Lung (tissue), 12 donors: ENCODE results near the gene DHX40. TPM values are rescaled to one million over a fixed set of nuclear protein-coding genes. Genes with fewer than 3 reads are reported as not detected.

Experiments used
- ATAC-seq: fragments of 200-7000 bp; cut with Tn5 transposase; one replicate; pipeline ENCODE4 v1.9.1; 2020; ENCODE audit warnings: moderate number of reproducible peaks; ENCODE audit not compliant: insufficient read depth, low FRiP score
- DNase-seq, 3 donors: peaks; one replicate each; pipeline ENCODE4 v3.0.0-alpha.2; 2013 to 2017
- H3K27ac ChIP-seq, 2 donors: one replicate each; pipeline ENCODE4 v1.5.1; 2013; ENCODE audit warnings: mild to moderate bottlenecking in 2 of 2, moderate library complexity in 2 of 2, control low read depth in 1 of 2, inconsistent platforms in 1 of 2, low read depth in 1 of 2, low read length in 1 of 2
- H3K27me3 ChIP-seq, 3 donors: one replicate each; pipeline ENCODE4 v1.5.1; 2013; ENCODE audit warnings: low read length in 2 of 3; ENCODE audit not compliant: control insufficient read depth in 3 of 3, insufficient read depth in 3 of 3
- H3K36me3 ChIP-seq, 4 donors: one replicate each; pipeline ENCODE4 v1.5.1; 2013; ENCODE audit warnings: low read length in 4 of 4, mild to moderate bottlenecking in 1 of 4, moderate library complexity in 1 of 4; ENCODE audit not compliant: control insufficient read depth in 4 of 4, insufficient read depth in 4 of 4
- H3K4me1 ChIP-seq, 5 donors: one replicate each; pipeline ENCODE4 v1.5.1; 2013; ENCODE audit warnings: low read length in 5 of 5, mild to moderate bottlenecking in 2 of 5, moderate library complexity in 1 of 5; ENCODE audit not compliant: control insufficient read depth in 5 of 5, insufficient read depth in 5 of 5
- H3K4me3 ChIP-seq: one replicate; pipeline ENCODE4 v1.5.1; 2013; ENCODE audit warnings: mild to moderate bottlenecking, control low read depth, moderate library complexity
- H3K9ac ChIP-seq, 2 donors: one replicate each; pipeline ENCODE4 v1.5.1; 2013; ENCODE audit warnings: low read length in 2 of 2, control low read depth in 1 of 2; ENCODE audit not compliant: insufficient read depth in 1 of 2
- H3K9me3 ChIP-seq, 4 donors: one replicate each; pipeline ENCODE4 v1.5.1; 2013; ENCODE audit warnings: low read length in 3 of 4, mild to moderate bottlenecking in 1 of 4, moderate library complexity in 1 of 4; ENCODE audit not compliant: control insufficient read depth in 4 of 4, insufficient read depth in 3 of 4
- CTCF ChIP-seq: IDR thresholded peaks from 2 replicates; pipeline ENCODE4 v1.5.1; 2012; ENCODE audit warnings: mild to moderate bottlenecking; ENCODE audit errors: control extremely low read depth, extremely low read depth
- WGBS, 2 donors: extraction: QIAGEN DNeasy Blood & Tissue Kit; methylation state at CpG; one replicate each; pipeline ENCODE4 v1.1.7; 2013; 5-methylcytosine and 5-hydroxymethylcytosine counted together
- polyA plus RNA-seq, 2 donors: library from polyadenylated mRNA; stranded (reverse); fragments of 200-250 nt; gene quantifications; one replicate each; pipeline ENCODE4 v1.2.1, GENCODE V29; 2013
- total RNA-seq, 2 donors: library from RNA; depleted of rRNA in 1 of 2; stranded (reverse); fragments of >200 nt in 1 of 2; gene quantifications; one replicate each; pipeline ENCODE4 v1.2.1, GENCODE V29; 2014 to 2021
- donor health status: control.
- donor health status: control.
- donor health status: Bipolar disorder and iron deficiency.
- donor health status: healthy.
- donor health status: DM: yes; HTN: yes; CAD: no.

The DHX40 gene
- total and polyA plus RNA-seq, 4 donors = 12.5 to 74.5 (median 20.0) TPM

GRCh38 chr17:59634632-59635541 lies 69.5 kb downstream of the DHX40 start:
- DNase-seq (peak in 2 of 3 donors; percentile 79), ATAC-seq (no peak)
- Histone ChIP-seq H3K36me3 (peaks cover 0 to 3% (median 0%) of the 10 kb centered on the region in 4 donors), H3K9ac (peak overlapping the region in 1 of 2 donors; percentile 84), H3K27ac (no peak overlapping the region), H3K27me3 (no peaks in the 10 kb centered on the region), H3K4me1 (peaks cover 14 to 24% (median 15%) of the 10 kb centered on the region in 5 donors), H3K4me3 (no peak overlapping the region), H3K9me3 (no peaks in the 10 kb centered on the region)
- WGBS, 2 donors = 41 to 62% methylated on average over 3 of the region's 3 CpGs
- no peak for TF ChIP-seq CTCF

- 94 to 100% methylated on average over 1 of the region's 1 CpG for WGBS, 2 donors
- H3K4me1 ChIP-seq = peaks cover 11 to 24% (median 20%) of the 10 kb centered on the region in 5 donors
- peaks cover 0 to 2% (median 0%) of the 10 kb centered on the region in 4 donors for H3K36me3 ChIP-seq
- no peaks in the 10 kb centered on the region for H3K9me3 ChIP-seq
- TF ChIP-seq CTCF = no peak
- H3K27me3 ChIP-seq = no peaks in the 10 kb centered on the region
- no peak overlapping the region for H3K9ac ChIP-seq
- ATAC-seq = no peak
- H3K27ac ChIP-seq = no peak overlapping the region
- DNase-seq = no peak
- H3K4me3 ChIP-seq = no peak overlapping the region
Observed at GRCh38 chr17:59637611-59638310, 72.4 kb downstream of the DHX40 start.

- Histone ChIP-seq H3K9ac (no peak overlapping the region), H3K27ac (no peak overlapping the region), H3K9me3 (no peaks in the 10 kb centered on the region), H3K36me3 (peaks cover 0 to 2% (median 0%) of the 10 kb centered on the region in 4 donors), H3K4me3 (no peak overlapping the region), H3K27me3 (no peaks in the 10 kb centered on the region), H3K4me1 (peaks cover 11 to 22% (median 20%) of the 10 kb centered on the region in 5 donors)
- no peak for TF ChIP-seq CTCF
- DNase-seq = no peak
- 82 to 85% methylated on average over 10 of the region's 10 CpGs for WGBS, 2 donors
- ATAC-seq = no peak
Observed at GRCh38 chr17:59638553-59638952, 73.1 kb downstream of the DHX40 start.
